ENCODE data around the gene OR52R1. TPM values are rescaled to one million over a fixed set of nuclear protein-coding genes. Genes with fewer than 3 reads are reported as not detected.

Gene OR52R1
- total and polyA plus RNA-seq, 2 of the 13 experiments (the other 11 are each of a cell fraction or from before 2014, with no cell fraction given): not detected

GRCh38 chr11:4804280-4804679 lies at the start of gene OR52R1 (continued):
- TF ChIP-seq PRPF4 (IDR thresholded peaks at IDR 0.05; ENCODE audit: low read depth, low read length, poor library complexity, severe bottlenecking) (no peak), ZNF652 (CRISPR knock-in tag; IDR thresholded peaks at IDR 0.05; ENCODE audit: borderline replicate concordance, low read depth) (no peak), ATM (IDR thresholded peaks at IDR 0.05; ENCODE audit: borderline replicate concordance) (no peak), ZBTB34 (CRISPR knock-in tag; IDR thresholded peaks at IDR 0.05) (no peak)

- Histone ChIP-seq H3K9ac (ENCODE audit: insufficient read depth, low read depth, low read length) (no peak overlapping the region), H3K27ac (ENCODE audit: extremely low read length, insufficient read depth, low read length) (no peak overlapping the region), H3K4me3 (replicated peaks in 1 of 3; ENCODE audit: insufficient read depth in 1 of 3, low read depth in 2 of 3, low read length in 3 of 3) (no peak overlapping the region), H3K79me2 (ENCODE audit: insufficient read depth, low read length) (no peaks in the 10 kb centered on the region), H3K9me3 (ENCODE audit: low read length) (no peaks in the 10 kb centered on the region), H4K20me1 (ENCODE audit: insufficient read depth, low read length) (no peaks in the 10 kb centered on the region), H3K4me2 (ENCODE audit: low read depth, low read length) (no peak overlapping the region), H3K4me1 (ENCODE audit: insufficient read depth, low read length) (no peaks in the 10 kb centered on the region), H2AFZ (ENCODE audit: low read length) (no peak overlapping the region), H3K27me3 (ENCODE audit: control insufficient read depth in 1 of 2, insufficient read depth in 2 of 2, low read length in 2 of 2) (no peaks in the 10 kb centered on the region), H3K36me3 (replicated peaks in 1 of 2; ENCODE audit: control insufficient read depth in 1 of 2, insufficient read depth in 2 of 2, low read length in 2 of 2) (no peaks in the 10 kb centered on the region)
- ChIA-PET POLR2A (no interaction called here), CTCF (ENCODE audit: low intra/inter-chr PET ratio, low total read pairs) (no interaction called here)
- in situ Hi-C loops (cut with HindIII; ENCODE audit: extremely low pct_ligation_motif_present, low pct_unique_long_range_greater_than_20kb): no loop called here
- FAIRE-seq: no peak
- TF ChIP-seq ZNF234 (CRISPR knock-in tag; conservative IDR thresholded peaks at IDR 0.05) (no peak), HNRNPUL1 (IDR thresholded peaks at IDR 0.05; ENCODE audit: low read depth, low read length) (no peak), EHMT2 (IDR thresholded peaks at IDR 0.05; ENCODE audit: borderline replicate concordance, low read depth, low read length) (no peak), EP300 (IDR thresholded peaks at IDR 0.05; ENCODE audit: low read depth in 2 of 2, low read length in 2 of 2) (no peak), EP300 (CRISPR knock-in tag; IDR thresholded peaks at IDR 0.05; ENCODE audit: borderline replicate concordance) (no peak), HDAC2 (CRISPR knock-in tag; IDR thresholded peaks at IDR 0.05) (no peak), ZBTB21 (CRISPR knock-in tag; IDR thresholded peaks at IDR 0.05) (no peak), ZNF225 (CRISPR knock-in tag; IDR thresholded peaks at IDR 0.05) (no peak), ZNF607 (CRISPR knock-in tag; IDR thresholded peaks at IDR 0.05; ENCODE audit: borderline replicate concordance) (no peak), IKZF4 (CRISPR knock-in tag; IDR thresholded peaks at IDR 0.05; ENCODE audit: borderline replicate concordance, low read depth, not compliant biosample characterization) (no peak), ZNF75D (CRISPR knock-in tag; IDR thresholded peaks at IDR 0.05; ENCODE audit: borderline replicate concordance) (no peak), SMC3 (IDR thresholded peaks at IDR 0.05; ENCODE audit: low read length) (no peak), SKI (IDR thresholded peaks at IDR 0.05; ENCODE audit: partially characterized antibody) (no peak), ZBTB2 (CRISPR knock-in tag; IDR thresholded peaks at IDR 0.05; ENCODE audit: low read depth) (no peak), PLRG1 (conservative IDR thresholded peaks at IDR 0.05) (no peak), SNAPC5 (CRISPR knock-in tag; IDR thresholded peaks at IDR 0.05; ENCODE audit: borderline replicate concordance) (no peak), ZNF282 (IDR thresholded peaks at IDR 0.05; ENCODE audit: partially characterized antibody) (no peak), SALL1 (CRISPR knock-in tag; IDR thresholded peaks at IDR 0.05) (no peak)
- DNase-seq (ENCODE audit: low spot score): no peak
- intact Hi-C loops (cut with micrococcal nuclease; ENCODE audit: unreplicated experiment): no loop called here
- WGBS (ENCODE audit: low lambda C conversion rate): 0% methylated on average over 3 of the region's 4 CpGs
- ATAC-seq: no peak
- no TSS peak for BruUV-seq (replicated peaks)
Observed at GRCh38 chr11:4851033-4851432, 46.9 kb upstream of the OR52R1 start.
